Activated CD4-positive, alpha-beta T cell treated with anti-CD3 and anti-CD28 coated beads, Interleukin-2, amount 10 ng/mL, durations not matched to agents 7 days and 5 days (primary cell): ENCODE results near the gene CBR1. TPM values are rescaled to one million over a fixed set of nuclear protein-coding genes. Genes with fewer than 3 reads are reported as not detected.
A peak's percentile ranks its signal among the peaks of the same experiment; 100 is the strongest.

Experiments used
- CTCF ChIA-PET: fragments of 350-600 bp; sonication (Branson Sonifier 250); formaldehyde crosslinking; loops from one replicate; lab custom pipeline; 2021; ENCODE audit warnings: antibody characterized with exemption; lab: Charles Lee
- POLR2A ChIA-PET: fragments of 350-600 bp; sonication (Branson Sonifier 250); formaldehyde crosslinking; loops from one replicate; lab custom pipeline; 2021; ENCODE audit warnings: antibody characterized with exemption; lab: Charles Lee
- DNase-seq: peaks from one replicate; pipeline ENCODE4 v3.0.0-alpha.2; 2020
- H3K27ac Mint-ChIP-seq: one replicate; pipeline ENCODE4 v1.8.0; 2021; ENCODE audit warnings: mild to moderate bottlenecking, moderate library complexity, mixed read lengths
- H3K27me3 Mint-ChIP-seq: one replicate; pipeline ENCODE4 v1.8.0; 2021; ENCODE audit warnings: mixed read lengths
- H3K36me3 Mint-ChIP-seq: one replicate; pipeline ENCODE4 v1.8.0; 2021; ENCODE audit warnings: low read depth, mixed read lengths
- H3K4me1 Mint-ChIP-seq: one replicate; pipeline ENCODE4 v1.8.0; 2021; ENCODE audit warnings: mixed read lengths
- H3K4me3 Mint-ChIP-seq: one replicate; pipeline ENCODE4 v1.8.0; 2021; ENCODE audit warnings: mild to moderate bottlenecking, moderate library complexity, mixed read lengths
- H3K9me3 Mint-ChIP-seq: one replicate; pipeline ENCODE4 v1.8.0; 2021; ENCODE audit warnings: mixed read lengths
- total RNA-seq, 2 experiments: library from RNA; stranded (reverse); gene quantifications; one replicate each; pipeline ENCODE4 v1.2.3, GENCODE V29; 2021

The CBR1 gene
- total RNA-seq: 10 to 100 TPM; 49.5 to 51.1 TPM

GRCh38 chr21:36069713-36070583 is at the start of gene CBR1:
Gene CBR1 (plus strand): TSS chr21:36070024. CDS start chr21:36070116, 92 bp downstream.
- H3K9me3 Mint-ChIP-seq: peaks cover 16% of the 10 kb centered on the region
- DNase-seq: peak; percentile 91
- H3K27ac Mint-ChIP-seq: peak within 1 kb of the TSS; percentile 90
- ChIA-PET POLR2A (interaction anchor here (0.5 to 0.6 kb wide), 2 partner anchors 10 to 67 kb away, joined by 3 to 5 read pairs; partner anchors contain the start of gene SETD4), CTCF (interaction anchor here (0.8 to 1.6 kb wide), 6 partner anchors 8 to 18 kb away, joined by 3 to 6 read pairs (median 4); partner anchors contain the start of gene SETD4)
- H3K4me3 Mint-ChIP-seq: peak within 1 kb of the TSS; percentile 81
- H3K36me3 Mint-ChIP-seq: peaks cover 45% of the 10 kb centered on the region
- peaks cover 49% of the 10 kb centered on the region for H3K4me1 Mint-ChIP-seq
- H3K27me3 Mint-ChIP-seq: peaks cover 4% of the 10 kb centered on the region

- Mint-ChIP-seq H3K27me3 (no peaks in the 10 kb centered on the region), H3K27ac (no peak overlapping the region), H3K4me3 (no peak overlapping the region), H3K9me3 (peaks cover 6% of the 10 kb centered on the region), H3K36me3 (no peaks in the 10 kb centered on the region), H3K4me1 (no peaks in the 10 kb centered on the region)
- ChIA-PET CTCF (no interaction called here), POLR2A (no interaction called here)
- DNase-seq: no peak
Observed at GRCh38 chr21:36021251-36021837, 48.5 kb upstream of the CBR1 start.

- no peak for DNase-seq
- Mint-ChIP-seq H3K4me1 (no peaks in the 10 kb centered on the region), H3K27ac (no peak overlapping the region), H3K27me3 (no peaks in the 10 kb centered on the region), H3K4me3 (no peak overlapping the region), H3K36me3 (no peaks in the 10 kb centered on the region), H3K9me3 (peaks cover 6% of the 10 kb centered on the region)
- ChIA-PET POLR2A (no interaction called here), CTCF (interaction anchor here (0.5 to 1.2 kb wide), 2 partner anchors 163 to 1277 kb away, joined by 3 to 4 read pairs; no protein-coding TSS in a partner anchor)
Observed at GRCh38 chr21:36022427-36023091, 47.3 kb upstream of the CBR1 start.

GRCh38 chr21:36023092-36023480 is 46.7 kb upstream of the CBR1 start:
- POLR2A ChIA-PET: no interaction called here

GRCh38 chr21:36024782-36025181 is 45.0 kb upstream of the CBR1 start:
- no peak overlapping the region for H3K27ac Mint-ChIP-seq
- ChIA-PET POLR2A (no interaction called here), CTCF (no interaction called here)
- H3K9me3 Mint-ChIP-seq: peaks cover 6% of the 10 kb centered on the region
- peaks cover 5% of the 10 kb centered on the region for H3K4me1 Mint-ChIP-seq
- no peak for DNase-seq
- no peak overlapping the region for H3K4me3 Mint-ChIP-seq
- H3K27me3 Mint-ChIP-seq: no peaks in the 10 kb centered on the region
- no peaks in the 10 kb centered on the region for H3K36me3 Mint-ChIP-seq

More at GRCh38 chr21:36023092-36023480, 46.7 kb upstream of the CBR1 start:
- H3K36me3 Mint-ChIP-seq: no peaks in the 10 kb centered on the region
- CTCF ChIA-PET: interaction anchor here (1.2 kb wide), 1 partner anchor 1278 kb away, joined by 4 read pairs; no protein-coding TSS in a partner anchor
- H3K27me3 Mint-ChIP-seq: no peaks in the 10 kb centered on the region
- peaks cover under 1% of the 10 kb centered on the region for H3K4me1 Mint-ChIP-seq
- H3K9me3 Mint-ChIP-seq: peaks cover 6% of the 10 kb centered on the region
- H3K4me3 Mint-ChIP-seq: no peak overlapping the region
- DNase-seq: no peak
- H3K27ac Mint-ChIP-seq: no peak overlapping the region

- Mint-ChIP-seq H3K4me3 (no peak overlapping the region), H3K36me3 (no peaks in the 10 kb centered on the region), H3K4me1 (peaks cover 5% of the 10 kb centered on the region), H3K27ac (no peak overlapping the region), H3K27me3 (no peaks in the 10 kb centered on the region), H3K9me3 (no peaks in the 10 kb centered on the region)
- no peak for DNase-seq
- POLR2A ChIA-PET: no interaction called here
- CTCF ChIA-PET: interaction anchor here (0.6 to 1.7 kb wide), 6 partner anchors 12 to 1325 kb away, joined by 3 to 7 read pairs (median 4); no protein-coding TSS in a partner anchor
Observed at GRCh38 chr21:36027347-36027746, 42.5 kb upstream of the CBR1 start.

- ChIA-PET CTCF (interaction anchor here (0.6 to 1.7 kb wide), 10 partner anchors 11 to 1335 kb away, joined by 3 to 5 read pairs (median 4); no protein-coding TSS in a partner anchor), POLR2A (no interaction called here)
- peak; percentile 66 for DNase-seq
- Mint-ChIP-seq H3K9me3 (no peaks in the 10 kb centered on the region), H3K4me3 (no peak overlapping the region), H3K27me3 (no peaks in the 10 kb centered on the region), H3K27ac (no peak overlapping the region), H3K4me1 (peaks cover 5% of the 10 kb centered on the region), H3K36me3 (no peaks in the 10 kb centered on the region)
Observed at GRCh38 chr21:36028127-36029069, 41.4 kb upstream of the CBR1 start.

- H3K4me1 Mint-ChIP-seq: peaks cover 5% of the 10 kb centered on the region
- H3K36me3 Mint-ChIP-seq: no peaks in the 10 kb centered on the region
Observed at GRCh38 chr21:36029309-36029708, 40.5 kb upstream of the CBR1 start.

GRCh38 chr21:36030581-36031189 is 39.1 kb upstream of the CBR1 start:
- H3K4me1 Mint-ChIP-seq: peaks cover 5% of the 10 kb centered on the region
- no peaks in the 10 kb centered on the region for H3K27me3 Mint-ChIP-seq
- no peaks in the 10 kb centered on the region for H3K9me3 Mint-ChIP-seq
- H3K36me3 Mint-ChIP-seq: peaks cover 2% of the 10 kb centered on the region
- POLR2A ChIA-PET: no interaction called here
- H3K4me3 Mint-ChIP-seq: no peak overlapping the region
- DNase-seq: no peak
- CTCF ChIA-PET: interaction anchor here (0.9 kb wide), 1 partner anchor 28 kb away, joined by 3 read pairs; no protein-coding TSS in a partner anchor
- no peak overlapping the region for H3K27ac Mint-ChIP-seq

More at GRCh38 chr21:36029309-36029708, 40.5 kb upstream of the CBR1 start:
- CTCF ChIA-PET: interaction anchor here (0.6 to 1.7 kb wide), 5 partner anchors 25 to 1336 kb away, joined by 3 to 5 read pairs (median 4); no protein-coding TSS in a partner anchor
- H3K27me3 Mint-ChIP-seq: no peaks in the 10 kb centered on the region
- no peak for DNase-seq
- POLR2A ChIA-PET: no interaction called here
- no peak overlapping the region for H3K27ac Mint-ChIP-seq
- H3K4me3 Mint-ChIP-seq: no peak overlapping the region
- H3K9me3 Mint-ChIP-seq: no peaks in the 10 kb centered on the region

GRCh38 chr21:36032647-36033406 is 37.0 kb upstream of the CBR1 start:
- H3K4me1 Mint-ChIP-seq: peaks cover 5% of the 10 kb centered on the region
- no peaks in the 10 kb centered on the region for H3K27me3 Mint-ChIP-seq
- H3K9me3 Mint-ChIP-seq: no peaks in the 10 kb centered on the region
- DNase-seq: no peak
- no peak overlapping the region for H3K27ac Mint-ChIP-seq
- POLR2A ChIA-PET: no interaction called here
- H3K4me3 Mint-ChIP-seq: no peak overlapping the region
- CTCF ChIA-PET: no interaction called here
- peaks cover 12% of the 10 kb centered on the region for H3K36me3 Mint-ChIP-seq
